Osteoblast (primary cell): ENCODE measurements around the gene VEGFC. TPM values are rescaled to one million over a fixed set of nuclear protein-coding genes. Genes with fewer than 3 reads are reported as not detected.

Experiments used
- DNase-seq: peaks from one replicate; pipeline ENCODE4 v3.0.0; 2011; ENCODE audit warnings: low spot score, mixed read lengths; ENCODE audit not compliant: insufficient read length; ENCODE audit errors: missing footprints
- H2AFZ ChIP-seq: 2 replicates; pipeline ENCODE4 v1.6.0; 2011; ENCODE audit warnings: mild to moderate bottlenecking, low read length
- H3K27ac ChIP-seq: 2 replicates; pipeline ENCODE4 v1.5.1; 2011; ENCODE audit warnings: mild to moderate bottlenecking, low read depth, low read length, moderate library complexity
- H3K27me3 ChIP-seq: 2 replicates; pipeline ENCODE4 v1.6.0; 2012; ENCODE audit warnings: mild to moderate bottlenecking, control low read depth, inconsistent platforms, low read length, moderate library complexity; ENCODE audit not compliant: insufficient read depth
- H3K36me3 ChIP-seq: 2 replicates; pipeline ENCODE4 v1.5.1; 2011; ENCODE audit warnings: mild to moderate bottlenecking, low read length, control low read depth, moderate library complexity; ENCODE audit not compliant: insufficient read depth
- H3K4me1 ChIP-seq: 2 replicates; pipeline ENCODE4 v1.5.1; 2011; ENCODE audit warnings: mild to moderate bottlenecking, low read length, control low read depth, moderate library complexity; ENCODE audit not compliant: insufficient read depth
- H3K4me2 ChIP-seq: 2 replicates; pipeline ENCODE4 v1.6.0; 2011; ENCODE audit warnings: mild to moderate bottlenecking, low read length; ENCODE audit not compliant: insufficient read depth
- H3K4me3 ChIP-seq: fragments of 200-600 bp; sonication (generic); 3 replicates; pipeline ENCODE4 v1.5.1; 2012; ENCODE audit warnings: mild to moderate bottlenecking, low read length, inconsistent platforms; ENCODE audit not compliant: insufficient read depth
- H3K79me2 ChIP-seq: 2 replicates; pipeline ENCODE4 v1.6.0; 2012; ENCODE audit warnings: mild to moderate bottlenecking, low read length, control low read depth, inconsistent platforms; ENCODE audit not compliant: insufficient read depth
- H3K9me3 ChIP-seq: 2 replicates; pipeline ENCODE4 v1.5.1; 2011; ENCODE audit warnings: low read depth, low read length, control low read depth
- H4K20me1 ChIP-seq: 2 replicates; pipeline ENCODE4 v1.6.0; 2012; ENCODE audit warnings: mild to moderate bottlenecking, low read length, control low read depth; ENCODE audit not compliant: insufficient read depth
- CTCF ChIP-seq: IDR thresholded peaks from 2 replicates; pipeline ENCODE4 v1.5.1; 2011; ENCODE audit warnings: mild to moderate bottlenecking, low read depth, low read length, moderate library complexity; ENCODE audit errors: extremely low read depth
- total RNA-seq: library from RNA; depleted of rRNA; stranded (reverse); fragments of >200 nt; gene quantifications from 2 replicates; pipeline ENCODE4 v1.2.3, GENCODE V29; 2012

Gene VEGFC
- total RNA-seq, 1 donor = 55.4 TPM

GRCh38 chr4:176741253-176741652 is 51.5 kb downstream of the VEGFC start:
- Histone ChIP-seq H3K79me2 (peaks cover 90% of the 10 kb centered on the region), H3K27me3 (no peaks in the 10 kb centered on the region), H2AFZ (no peak overlapping the region), H3K4me3 (no peak overlapping the region), H3K4me1 (peaks cover 37% of the 10 kb centered on the region), H3K9me3 (no peaks in the 10 kb centered on the region), H3K27ac (no peak overlapping the region), H4K20me1 (peaks cover 85% of the 10 kb centered on the region), H3K4me2 (peak overlapping the region; percentile 16), H3K36me3 (peaks cover 8% of the 10 kb centered on the region)
- TF ChIP-seq CTCF = no peak
- no peak for DNase-seq

- Histone ChIP-seq H3K9me3 (no peaks in the 10 kb centered on the region), H3K27ac (peak overlapping the region; percentile 18), H2AFZ (no peak overlapping the region), H3K4me3 (no peak overlapping the region), H3K27me3 (no peaks in the 10 kb centered on the region), H3K79me2 (peaks cover 92% of the 10 kb centered on the region), H3K36me3 (peaks cover 17% of the 10 kb centered on the region), H3K4me1 (peaks cover 70% of the 10 kb centered on the region), H4K20me1 (peaks cover 88% of the 10 kb centered on the region), H3K4me2 (peak overlapping the region; percentile 42)
- TF ChIP-seq CTCF = no peak
- DNase-seq = no peak
Observed at GRCh38 chr4:176735300-176735699, 57.4 kb downstream of the VEGFC start.

GRCh38 chr4:176734461-176734860 is 58.3 kb downstream of the VEGFC start:
- Histone ChIP-seq H3K36me3 (peaks cover 22% of the 10 kb centered on the region), H2AFZ (no peak overlapping the region), H3K4me1 (peaks cover 72% of the 10 kb centered on the region), H3K27me3 (no peaks in the 10 kb centered on the region), H3K4me2 (no peak overlapping the region), H3K4me3 (no peak overlapping the region), H3K9me3 (no peaks in the 10 kb centered on the region), H3K27ac (peak overlapping the region; percentile 3), H3K79me2 (peaks cover 96% of the 10 kb centered on the region), H4K20me1 (peaks cover 89% of the 10 kb centered on the region)
- DNase-seq = no peak
- no peak for TF ChIP-seq CTCF

- Histone ChIP-seq H3K4me1 (peaks cover 64% of the 10 kb centered on the region), H3K36me3 (peaks cover 67% of the 10 kb centered on the region), H3K27me3 (no peaks in the 10 kb centered on the region), H2AFZ (no peak overlapping the region), H3K4me3 (no peak overlapping the region), H3K4me2 (no peak overlapping the region), H3K79me2 (peaks cover 95% of the 10 kb centered on the region), H4K20me1 (peaks cover 61% of the 10 kb centered on the region), H3K27ac (no peak overlapping the region), H3K9me3 (no peaks in the 10 kb centered on the region)
- no peak for TF ChIP-seq CTCF
- no peak for DNase-seq
Observed at GRCh38 chr4:176729489-176729888, 63.2 kb downstream of the VEGFC start.
